H1 (cell line): ENCODE measurements around the gene TSC22D3. TPM values are rescaled to one million over a fixed set of nuclear protein-coding genes. Genes with fewer than 3 reads are reported as not detected.

Source experiments
- ATF2 ChIP-seq: IDR thresholded peaks from 2 replicates; pipeline ENCODE4 v1.6.1; 2012; ENCODE audit warnings: low read length, inconsistent platforms
- CHD7 ChIP-seq: fragments of 300-600 bp; sonication (generic); IDR thresholded peaks from 2 replicates; pipeline ENCODE4 v1.7.1; 2012; ENCODE audit warnings: low read length, moderate library complexity, mild to moderate bottlenecking, inconsistent platforms; ENCODE audit not compliant: insufficient replicate concordance
- MAFK ChIP-seq: IDR thresholded peaks from 2 replicates; pipeline ENCODE4 v1.6.1; 2012; ENCODE audit warnings: low read depth, mild to moderate bottlenecking, improper control_type of control experiment, low read length
- POLR2A ChIP-seq, 2 experiments: IDR thresholded peaks; 1 replicate in 1 of 2; 2 replicates in 1 of 2; pipeline ENCODE4 v1.6.1; 2011; ENCODE audit warnings: low read depth in 2 of 2, low read length in 2 of 2, mild to moderate bottlenecking in 2 of 2; ENCODE audit errors: control extremely low read depth in 1 of 2
- YY1 ChIP-seq: IDR thresholded peaks from 2 replicates; pipeline ENCODE4 v1.6.1; 2011; ENCODE audit warnings: low read depth, mild to moderate bottlenecking, low read length
- polyA plus RNA-seq, 7 experiments: library from polyadenylated mRNA; depleted of rRNA in 3 of 7; stranded (reverse) in 5 of 7; unstranded in 2 of 7; fragments of >200 nt in 5 of 7; fragments of 200-250 nt in 2 of 7; gene quantifications; 1 replicate in 5 of 7; 2 replicates in 1 of 7; 4 replicates in 1 of 7; pipeline versions ENCODE4 v1.2.1 to v1.2.3, GENCODE V29; 2011 to 2013; ENCODE audit warnings: missing spikeins in 2 of 7, mixed read lengths in 2 of 7
- total RNA-seq: library from RNA; stranded (reverse); fragmentation: NEBNext Ultra II Directional; extraction: Animal tissue kit (Norgen Biotek cat#: 25700); gene quantifications from 2 replicates; pipeline ENCODE4 v1.2.1, GENCODE V29; 2021

Gene TSC22D3
- total and polyA plus RNA-seq, 2 of the 8 experiments (the other 6 are each of a cell fraction or from before 2014, with no cell fraction given) = 7.6 to 12.9 TPM

DNA sequence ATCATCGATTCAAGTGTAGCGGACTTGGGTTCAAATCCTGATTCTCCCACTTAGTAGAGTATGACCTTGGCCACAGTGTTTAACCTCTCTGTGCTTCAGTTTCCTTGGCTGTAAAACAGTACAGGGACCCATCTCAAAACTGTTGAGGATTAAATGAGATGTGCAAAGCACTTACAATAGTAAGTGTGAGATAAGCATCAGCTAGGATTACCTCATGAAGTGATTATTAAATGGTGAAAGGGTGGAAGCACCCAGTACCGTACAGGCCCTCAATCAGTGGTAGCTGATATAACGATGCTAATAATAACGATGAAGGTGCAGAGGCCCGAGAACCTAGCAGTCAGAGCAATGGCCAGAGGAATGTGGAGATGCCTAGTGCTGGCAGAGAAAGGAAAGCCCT is 102.2 kb downstream of the TSC22D3 start (continued):
- TF ChIP-seq CHD7 (no peak), POLR2A (IDR thresholded peaks at IDR 0.05; ENCODE audit: control extremely low read depth in 1 of 2, low read depth in 2 of 2, low read length in 2 of 2) (no peak), YY1 (no peak), ATF2 (no peak), MAFK (no peak)
- TF ChIP-seq, all 59 proteins: peak for 0
